GM10248 (cell line): ENCODE data around the gene BCDIN3D.

Experiments used
- CTCF ChIA-PET: fragments of 300-600 bp; sonication (Branson Sonifier 250); formaldehyde crosslinking; extraction: SDS; loops from one replicate; lab custom pipeline; 2021; ENCODE audit warnings: antibody characterized with exemption; lab: Yijun Ruan, JAX
- POLR2A ChIA-PET: fragments of 350-650 bp; sonication (Branson Sonifier 250); formaldehyde crosslinking; extraction: SDS; loops from one replicate; lab custom pipeline; 2020; ENCODE audit warnings: antibody characterized with exemption; lab: Yijun Ruan, JAX
- DNase-seq: peaks from one replicate; pipeline ENCODE4 v3.0.0; 2012; ENCODE audit errors: extremely low spot score
- TF ChIP-seq, protein P1 (sequence below): IDR thresholded peaks from 2 replicates; pipeline ENCODE4 v1.5.1; 2012; ENCODE audit warnings: mild to moderate bottlenecking, low read depth; ENCODE audit errors: extremely low read depth, missing control alignments, control extremely low read depth

Gene BCDIN3D

DNA sequence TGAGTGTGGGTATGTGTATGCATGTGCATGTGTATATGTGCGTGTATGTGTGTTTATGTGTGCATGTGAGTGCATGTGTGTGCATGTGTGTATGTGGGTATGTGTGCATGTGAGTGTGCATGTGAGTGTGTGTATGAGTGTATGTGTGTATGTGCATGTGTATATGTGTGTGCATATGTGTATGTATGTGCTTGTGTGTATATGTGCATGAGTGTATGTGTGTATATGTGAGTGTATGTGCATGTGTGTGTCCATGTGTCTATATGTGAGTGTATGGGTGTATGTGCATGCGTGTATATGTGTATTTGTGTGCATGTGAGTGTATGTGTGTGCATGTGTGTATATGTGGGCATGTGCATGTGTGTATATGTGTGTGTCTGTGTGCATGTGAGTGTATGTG, 35.1 kb upstream of the BCDIN3D start:
- POLR2A ChIA-PET: no interaction called here
- TF ChIP-seq, protein P1, sequence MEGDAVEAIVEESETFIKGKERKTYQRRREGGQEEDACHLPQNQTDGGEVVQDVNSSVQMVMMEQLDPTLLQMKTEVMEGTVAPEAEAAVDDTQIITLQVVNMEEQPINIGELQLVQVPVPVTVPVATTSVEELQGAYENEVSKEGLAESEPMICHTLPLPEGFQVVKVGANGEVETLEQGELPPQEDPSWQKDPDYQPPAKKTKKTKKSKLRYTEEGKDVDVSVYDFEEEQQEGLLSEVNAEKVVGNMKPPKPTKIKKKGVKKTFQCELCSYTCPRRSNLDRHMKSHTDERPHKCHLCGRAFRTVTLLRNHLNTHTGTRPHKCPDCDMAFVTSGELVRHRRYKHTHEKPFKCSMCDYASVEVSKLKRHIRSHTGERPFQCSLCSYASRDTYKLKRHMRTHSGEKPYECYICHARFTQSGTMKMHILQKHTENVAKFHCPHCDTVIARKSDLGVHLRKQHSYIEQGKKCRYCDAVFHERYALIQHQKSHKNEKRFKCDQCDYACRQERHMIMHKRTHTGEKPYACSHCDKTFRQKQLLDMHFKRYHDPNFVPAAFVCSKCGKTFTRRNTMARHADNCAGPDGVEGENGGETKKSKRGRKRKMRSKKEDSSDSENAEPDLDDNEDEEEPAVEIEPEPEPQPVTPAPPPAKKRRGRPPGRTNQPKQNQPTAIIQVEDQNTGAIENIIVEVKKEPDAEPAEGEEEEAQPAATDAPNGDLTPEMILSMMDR: no peak
- CTCF ChIA-PET: no interaction called here
- DNase-seq: no peak

DNA sequence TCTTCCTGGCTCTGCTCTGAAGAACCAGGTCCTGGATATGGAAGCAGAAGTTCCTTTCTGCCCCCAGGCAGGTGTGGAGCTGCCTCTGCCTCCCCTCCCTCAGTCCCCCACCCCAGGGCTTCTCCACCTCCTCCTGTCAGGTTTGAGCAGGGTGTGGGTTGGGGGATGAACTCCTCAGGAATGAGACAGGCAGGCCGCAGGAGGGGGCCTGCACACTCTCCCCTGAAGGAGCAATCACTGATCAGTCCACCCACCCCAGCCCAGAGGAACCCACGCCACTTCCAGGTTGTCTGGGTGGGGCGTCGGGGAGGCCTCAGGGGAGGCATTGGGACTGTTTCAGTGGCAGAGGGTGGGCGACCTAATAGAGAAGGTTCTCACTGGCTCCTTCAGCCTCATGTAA, 34.2 kb upstream of the BCDIN3D start:
- TF ChIP-seq, protein P1: no peak
- ChIA-PET POLR2A (no interaction called here), CTCF (interaction anchor here (1.4 kb wide), 1 partner anchor 9 kb away, joined by 4 read pairs; no protein-coding TSS in a partner anchor)
- DNase-seq: no peak

DNA sequence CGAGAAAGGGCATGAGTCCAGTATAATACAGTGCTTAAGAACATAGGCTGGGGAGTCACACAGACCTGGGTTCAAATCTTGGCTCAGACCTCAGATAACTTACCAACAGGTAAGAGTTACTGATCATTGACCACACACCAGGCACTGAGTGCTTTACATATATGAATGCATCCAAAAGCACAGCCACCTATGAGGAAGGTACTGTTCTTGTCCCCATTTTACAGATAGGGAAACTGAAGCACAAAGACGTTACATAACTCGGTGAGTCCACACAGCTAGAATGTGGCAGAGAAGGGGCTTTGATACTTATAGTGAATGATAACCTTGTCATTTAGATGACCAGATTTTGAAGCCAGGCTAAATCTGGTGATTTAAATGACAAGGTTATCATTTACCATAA, 33.2 kb upstream of the BCDIN3D start:
- POLR2A ChIA-PET: interaction anchor here (0.6 kb wide), 1 partner anchor 10 kb away, joined by 4 read pairs; no protein-coding TSS in a partner anchor
- CTCF ChIA-PET: interaction anchor here (1.4 kb wide), 1 partner anchor 8 kb away, joined by 4 read pairs; no protein-coding TSS in a partner anchor
- no peak for DNase-seq
- TF ChIP-seq, protein P1: no peak

GRCh38 chr12:49875115-49875720, 32.3 kb upstream of the BCDIN3D start:
- ChIA-PET CTCF (interaction anchor here (1.0 kb wide), 1 partner anchor 8 kb away, joined by 3 read pairs; no protein-coding TSS in a partner anchor), POLR2A (no interaction called here)
- TF ChIP-seq, protein P1: no peak
- DNase-seq: no peak

- ChIA-PET POLR2A (no interaction called here), CTCF (interaction anchor here (1.0 kb wide), 1 partner anchor 8 kb away, joined by 3 read pairs; no protein-coding TSS in a partner anchor)
- DNase-seq: no peak
- TF ChIP-seq, protein P1: no peak
These were observed 31.4 kb upstream of the BCDIN3D start for GRCh38 chr12:49874142-49874897.

DNA sequence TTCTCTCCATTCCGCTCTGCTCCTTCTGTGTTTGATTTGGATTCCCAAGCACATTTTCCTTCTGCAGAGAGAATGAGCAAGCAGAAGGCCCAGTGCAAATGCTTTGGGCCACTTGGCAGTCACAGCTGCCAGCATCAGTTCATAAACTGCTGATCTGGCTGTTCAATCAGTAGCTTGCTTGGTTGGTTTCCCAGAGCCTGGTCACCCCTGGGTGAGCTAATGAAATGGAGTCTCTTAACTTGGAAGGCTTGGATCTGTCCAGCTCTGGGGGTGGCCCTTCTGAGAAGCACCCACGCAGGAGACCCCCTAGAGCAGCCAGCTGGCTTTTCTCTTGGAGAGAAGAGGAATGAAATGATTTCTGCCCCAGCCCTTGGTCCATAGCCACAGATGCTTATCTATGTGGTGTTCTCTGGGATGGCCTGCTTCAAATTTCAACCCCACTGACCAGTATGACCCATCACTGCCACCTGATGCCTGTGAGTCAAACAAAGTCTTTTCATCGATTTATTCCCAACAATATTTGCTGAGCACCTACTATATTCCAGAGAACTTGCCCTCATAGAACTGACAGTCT, 30.5 kb upstream of the BCDIN3D start:
- ChIA-PET CTCF (interaction anchor here (0.9 to 1.5 kb wide), 2 partner anchors 26 to 73 kb away, joined by 3 to 4 read pairs; no protein-coding TSS in a partner anchor), POLR2A (no interaction called here)

More for the DNA sequence above, 30.5 kb upstream of the BCDIN3D start:
- TF ChIP-seq, protein P1: no peak
- no peak for DNase-seq
